H1 (cell line): Measurements from ENCODE around the gene TGM1.
A peak's percentile ranks its signal among the peaks of the same experiment; 100 is the strongest.

Experiments
- TF ChIP-seq, protein P1 (sequence below): IDR thresholded peaks from 2 replicates; pipeline ENCODE4 v1.6.1; 2011; ENCODE audit warnings: low read length, improper control_type of control experiment
- TF ChIP-seq, protein P2 (sequence below), 3 experiments: IDR thresholded peaks; 1 replicate in 2 of 3; 2 replicates in 1 of 3; pipeline versions ENCODE4 v1.5.1 to v1.6.1; 2011; ENCODE audit warnings: low read length in 3 of 3, mild to moderate bottlenecking in 3 of 3, inconsistent platforms in 2 of 3, low read depth in 1 of 3, moderate library complexity in 1 of 3; ENCODE audit not compliant: insufficient read depth in 1 of 3; ENCODE audit errors: control extremely low read depth in 1 of 3

DNA sequence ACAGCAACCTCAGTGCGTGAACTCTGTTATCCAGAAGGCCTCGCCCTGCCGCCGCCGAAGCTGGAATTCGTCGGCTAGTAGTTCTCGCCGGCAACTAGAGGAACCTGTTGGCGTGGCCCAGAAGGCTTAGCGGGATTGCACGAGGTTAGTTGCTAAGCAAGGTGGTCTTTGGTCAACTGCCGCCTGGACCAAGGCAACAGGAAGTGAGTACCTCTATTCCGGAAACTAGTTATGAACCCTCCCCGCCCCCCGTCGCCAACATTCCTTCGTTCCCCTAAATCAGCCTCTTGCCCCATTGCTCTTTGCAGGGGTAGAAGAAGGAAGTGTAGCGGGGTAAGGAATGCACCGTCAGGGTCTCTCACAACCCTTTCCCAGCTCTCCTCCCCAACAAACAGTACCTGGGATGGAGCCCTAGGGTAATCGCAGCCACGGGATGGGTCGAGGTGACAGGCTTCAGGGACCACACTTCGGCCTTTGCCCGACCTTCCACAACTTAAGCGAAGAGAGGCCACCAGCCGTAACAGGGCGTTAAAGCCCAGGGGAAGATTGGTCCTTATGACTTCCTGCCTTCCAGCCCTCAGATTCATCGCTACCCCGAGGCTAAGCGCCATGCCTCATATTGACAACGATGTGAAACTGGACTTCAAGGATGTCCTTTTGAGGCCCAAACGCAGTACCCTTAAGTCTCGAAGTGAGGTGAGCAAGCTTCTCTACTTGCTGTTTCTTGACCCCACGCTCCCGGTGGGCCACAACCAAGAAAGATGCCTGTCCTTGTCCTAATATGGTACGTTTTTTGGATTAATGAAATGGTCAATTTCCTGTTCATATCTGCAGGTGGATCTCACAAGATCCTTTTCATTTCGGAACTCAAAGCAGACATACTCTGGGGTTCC, 30.1 kb downstream of the TGM1 start, which contains the start of gene GMPR2:
- TF ChIP-seq, protein P1, sequence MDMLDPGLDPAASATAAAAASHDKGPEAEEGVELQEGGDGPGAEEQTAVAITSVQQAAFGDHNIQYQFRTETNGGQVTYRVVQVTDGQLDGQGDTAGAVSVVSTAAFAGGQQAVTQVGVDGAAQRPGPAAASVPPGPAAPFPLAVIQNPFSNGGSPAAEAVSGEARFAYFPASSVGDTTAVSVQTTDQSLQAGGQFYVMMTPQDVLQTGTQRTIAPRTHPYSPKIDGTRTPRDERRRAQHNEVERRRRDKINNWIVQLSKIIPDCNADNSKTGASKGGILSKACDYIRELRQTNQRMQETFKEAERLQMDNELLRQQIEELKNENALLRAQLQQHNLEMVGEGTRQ: peak; percentile 20; the same call in 1 of the 2 replicates
- TF ChIP-seq, protein P2, sequence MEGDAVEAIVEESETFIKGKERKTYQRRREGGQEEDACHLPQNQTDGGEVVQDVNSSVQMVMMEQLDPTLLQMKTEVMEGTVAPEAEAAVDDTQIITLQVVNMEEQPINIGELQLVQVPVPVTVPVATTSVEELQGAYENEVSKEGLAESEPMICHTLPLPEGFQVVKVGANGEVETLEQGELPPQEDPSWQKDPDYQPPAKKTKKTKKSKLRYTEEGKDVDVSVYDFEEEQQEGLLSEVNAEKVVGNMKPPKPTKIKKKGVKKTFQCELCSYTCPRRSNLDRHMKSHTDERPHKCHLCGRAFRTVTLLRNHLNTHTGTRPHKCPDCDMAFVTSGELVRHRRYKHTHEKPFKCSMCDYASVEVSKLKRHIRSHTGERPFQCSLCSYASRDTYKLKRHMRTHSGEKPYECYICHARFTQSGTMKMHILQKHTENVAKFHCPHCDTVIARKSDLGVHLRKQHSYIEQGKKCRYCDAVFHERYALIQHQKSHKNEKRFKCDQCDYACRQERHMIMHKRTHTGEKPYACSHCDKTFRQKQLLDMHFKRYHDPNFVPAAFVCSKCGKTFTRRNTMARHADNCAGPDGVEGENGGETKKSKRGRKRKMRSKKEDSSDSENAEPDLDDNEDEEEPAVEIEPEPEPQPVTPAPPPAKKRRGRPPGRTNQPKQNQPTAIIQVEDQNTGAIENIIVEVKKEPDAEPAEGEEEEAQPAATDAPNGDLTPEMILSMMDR (IDR thresholded peaks at IDR 0.05; ENCODE audit: control extremely low read depth in 1 of 3, insufficient read depth in 1 of 3, low read depth in 1 of 3, low read length in 3 of 3): no peak
